ENCODE measurements around the gene FAAP20. TPM values are rescaled to one million over a fixed set of nuclear protein-coding genes. Genes with fewer than 3 reads are reported as not detected.

FAAP20 gene
- total RNA-seq, 4 donors from 2014 or later, result 19.4 to 84.5 (median 34.9) TPM

GRCh38 chr1:2213576-2214505 lies 19.3 kb upstream of the FAAP20 start:
- intact Hi-C loops (cut with DNase I; ENCODE audit: low total_unique reads) (no loop called here), in situ Hi-C loops (cut with MboI; ENCODE audit: low pct_ligation_motif_present in 1 of 4, low pct_unique_long_range_greater_than_20kb in 1 of 4, low sequenced_read_pairs in 3 of 4) (loop anchor here in 2 of 4 donors (25.0 kb wide), 1 partner anchor 98 kb away; no protein-coding TSS in a partner anchor)
- peak overlapping the region; percentile 90 to 97 (median 96) for H3K27ac ChIP-seq
- TF ChIP-seq POLR2A (IDR thresholded peaks at IDR 0.05) (peak; percentile 13), EP300 (IDR thresholded peaks at IDR 0.05; ENCODE audit: low read depth) (peak; percentile 43), CTCF (IDR thresholded peaks at IDR 0.05) (no peak), POLR2AphosphoS5 (IDR thresholded peaks at IDR 0.05) (peak; percentile 68 to 79 (median 69))
- no peaks in the 10 kb centered on the region for H3K27me3 ChIP-seq
- peak; percentile 71 for DNase-seq
- H3K9me3 ChIP-seq, result no peaks in the 10 kb centered on the region
- peak overlapping the region in 1 of 4 donors; percentile 36 for H3K4me3 ChIP-seq
- no peaks in the 10 kb centered on the region for H3K36me3 ChIP-seq
- 59% methylated on average over 32 of the region's 32 CpGs; no CpG with 5 or more reads in 1 of the 2 donors for WGBS, 2 donors (ENCODE audit: low coverage in 1 of 2)
- H3K4me1 ChIP-seq, result peaks cover 31 to 42% (median 34%) of the 10 kb centered on the region in 4 donors

- TF ChIP-seq POLR2A (IDR thresholded peaks at IDR 0.05) (peak; percentile 54), EP300 (IDR thresholded peaks at IDR 0.05; ENCODE audit: low read depth) (no peak), CTCF (IDR thresholded peaks at IDR 0.05) (peak; percentile 26 to 68 (median 40)), POLR2AphosphoS5 (IDR thresholded peaks at IDR 0.05) (peak; percentile 57 to 71 (median 67))
Measured at GRCh38 chr1:2212532-2213491, 18.2 kb upstream of the FAAP20 start.

GRCh38 chr1:2212274-2212531 lies 17.6 kb upstream of the FAAP20 start:
- Histone ChIP-seq H3K4me3 (peak overlapping the region in 2 of 4 donors; percentile 24 to 36), H3K36me3 (no peaks in the 10 kb centered on the region), H3K9me3 (no peaks in the 10 kb centered on the region), H3K27ac (peak overlapping the region; percentile 90 to 97 (median 96)), H3K27me3 (no peaks in the 10 kb centered on the region), H3K4me1 (peaks cover 41 to 59% (median 48%) of the 10 kb centered on the region in 4 donors)
- in situ Hi-C loops (cut with MboI; ENCODE audit: low pct_ligation_motif_present in 1 of 4, low pct_unique_long_range_greater_than_20kb in 1 of 4, low sequenced_read_pairs in 3 of 4), result loop anchor here in 2 of 4 donors (25.0 kb wide), 1 partner anchor 100 kb away; no protein-coding TSS in a partner anchor
- TF ChIP-seq EP300 (IDR thresholded peaks at IDR 0.05; ENCODE audit: low read depth), result no peak
- TF ChIP-seq POLR2A (IDR thresholded peaks at IDR 0.05), result no peak
- TF ChIP-seq CTCF (IDR thresholded peaks at IDR 0.05), result no peak
- intact Hi-C loops (cut with DNase I; ENCODE audit: low total_unique reads), result no loop called here
- WGBS, 2 donors (ENCODE audit: low coverage in 1 of 2), result 43% methylated on average over 10 of the region's 10 CpGs; no CpG with 5 or more reads in 1 of the 2 donors
- peak; percentile 16 for DNase-seq

More at GRCh38 chr1:2212532-2213491, 18.2 kb upstream of the FAAP20 start:
- Histone ChIP-seq H3K4me3 (peak overlapping the region; percentile 11 to 36 (median 20)), H3K27me3 (no peaks in the 10 kb centered on the region), H3K27ac (peak overlapping the region; percentile 90 to 97 (median 96)), H3K9me3 (no peaks in the 10 kb centered on the region), H3K4me1 (peaks cover 41 to 53% (median 43%) of the 10 kb centered on the region in 4 donors), H3K36me3 (no peaks in the 10 kb centered on the region)
- 0 to 9% methylated on average over 7 to 47 of the region's 49 CpGs for WGBS, 2 donors (ENCODE audit: low coverage in 1 of 2)
- DNase-seq, result peak; percentile 88
- in situ Hi-C loops (cut with MboI; ENCODE audit: low pct_ligation_motif_present in 1 of 4, low pct_unique_long_range_greater_than_20kb in 1 of 4, low sequenced_read_pairs in 3 of 4), result loop anchor here in 2 of 4 donors (25.0 kb wide), 1 partner anchor 99 kb away; no protein-coding TSS in a partner anchor
- intact Hi-C loops (cut with DNase I; ENCODE audit: low total_unique reads), result no loop called here
